NOMO-1 treated with dmso at 0.1 percent for 144 hours (cell line): ENCODE measurements around the gene FBXL19.
A peak's percentile ranks its signal among the peaks of the same experiment; 100 is the strongest.

ENCODE experiments used
- DNase-seq: peaks from one replicate; lab custom pipeline; 2025; ENCODE audit not compliant: unreplicated experiment; lab: John Stamatoyannopoulos, UW

Gene FBXL19

DNA sequence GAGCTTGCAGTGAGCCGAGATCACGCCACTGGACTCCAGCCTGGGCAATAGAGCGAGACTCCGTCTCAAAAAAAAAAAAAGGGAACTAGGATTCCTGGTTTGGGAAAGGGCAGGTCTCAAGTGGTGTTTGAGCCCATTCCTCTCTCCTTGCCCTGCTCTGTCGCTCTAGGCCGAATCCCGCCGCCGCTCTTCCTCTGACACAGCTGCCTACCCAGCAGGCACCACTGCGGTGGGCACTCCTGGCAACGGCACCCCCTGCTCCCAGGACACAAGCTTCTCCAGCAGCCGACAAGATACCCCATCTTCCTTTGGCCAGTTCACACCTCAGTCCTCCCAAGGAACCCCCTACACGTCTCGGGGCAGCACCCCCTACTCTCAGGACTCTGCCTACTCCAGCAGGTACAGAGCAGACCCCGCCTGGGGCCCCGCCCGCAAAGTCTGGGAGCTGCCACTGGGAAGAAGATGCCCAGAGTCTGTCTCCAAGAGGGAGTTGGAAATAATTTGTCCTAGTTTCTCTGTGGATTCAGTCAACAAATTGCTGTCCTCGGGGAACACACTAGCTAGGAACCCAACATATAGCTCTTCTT lies 40.6 kb downstream of the FBXL19 start:
- DNase-seq, result no peak

DNA sequence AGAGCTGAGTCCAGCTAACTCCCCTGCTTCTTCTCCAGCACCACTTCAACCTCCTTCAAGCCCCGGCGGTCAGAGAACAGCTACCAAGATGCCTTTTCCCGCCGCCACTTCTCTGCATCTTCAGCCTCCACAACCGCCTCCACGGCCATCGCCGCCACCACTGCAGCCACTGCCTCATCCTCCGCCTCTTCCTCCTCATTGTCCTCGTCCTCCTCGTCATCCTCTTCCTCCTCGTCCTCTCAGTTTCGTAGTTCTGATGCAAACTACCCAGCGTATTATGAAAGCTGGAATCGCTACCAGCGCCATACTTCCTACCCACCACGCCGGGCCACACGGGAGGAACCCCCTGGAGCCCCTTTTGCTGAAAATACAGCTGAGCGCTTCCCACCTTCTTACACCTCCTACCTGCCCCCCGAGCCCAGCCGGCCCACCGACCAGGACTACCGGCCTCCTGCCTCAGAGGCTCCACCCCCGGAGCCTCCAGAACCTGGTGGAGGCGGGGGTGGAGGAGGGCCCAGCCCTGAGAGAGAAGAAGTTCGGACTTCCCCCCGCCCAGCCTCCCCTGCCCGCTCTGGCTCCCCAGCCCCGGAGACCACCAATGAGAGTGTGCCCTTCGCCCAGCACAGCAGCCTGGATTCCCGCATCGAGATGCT lies 41.3 kb downstream of the FBXL19 start:
- DNase-seq, result no peak

DNA sequence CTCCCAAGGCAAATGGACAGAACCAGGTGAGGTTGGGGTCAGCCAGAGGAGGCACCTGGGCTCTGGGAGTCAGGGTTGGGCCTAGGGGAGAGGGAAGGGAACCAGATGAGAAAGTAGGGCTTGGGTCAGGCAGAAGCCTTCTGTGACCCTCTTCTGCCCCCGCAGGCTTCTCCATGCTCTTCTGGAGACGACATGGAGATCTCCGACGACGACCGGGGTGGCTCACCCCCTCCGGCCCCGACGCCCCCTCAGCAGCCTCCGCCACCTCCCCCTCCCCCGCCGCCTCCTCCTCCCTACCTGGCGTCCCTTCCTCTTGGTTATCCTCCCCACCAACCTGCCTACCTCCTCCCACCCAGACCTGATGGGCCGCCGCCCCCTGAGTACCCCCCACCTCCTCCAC lies 42.1 kb downstream of the FBXL19 start:
- DNase-seq, result no peak

DNA sequence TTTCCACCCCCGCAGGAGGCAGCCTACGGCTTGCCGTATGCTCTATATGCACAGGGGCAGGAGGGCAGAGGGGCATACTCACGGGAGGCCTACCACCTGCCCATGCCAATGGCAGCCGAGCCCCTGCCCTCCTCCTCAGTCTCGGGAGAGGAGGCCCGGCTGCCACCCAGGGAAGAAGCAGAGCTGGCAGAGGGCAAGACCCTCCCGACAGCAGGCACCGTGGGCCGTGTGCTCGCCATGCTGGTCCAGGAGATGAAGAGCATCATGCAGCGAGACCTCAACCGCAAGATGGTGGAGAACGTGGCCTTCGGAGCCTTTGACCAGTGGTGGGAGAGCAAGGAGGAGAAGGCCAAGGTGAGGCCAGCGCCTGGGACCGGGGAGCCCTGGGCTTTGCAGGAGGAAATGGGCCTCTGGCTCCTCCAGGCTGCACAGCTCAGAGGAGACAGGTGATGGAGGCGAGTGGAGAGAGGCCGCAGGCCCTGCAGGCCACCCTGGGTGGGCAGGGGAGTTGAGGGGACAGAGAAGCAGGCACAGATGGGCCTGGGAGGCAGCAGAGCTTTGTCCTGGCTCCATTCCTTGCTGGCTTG lies 42.8 kb downstream of the FBXL19 start:
- no peak for DNase-seq

DNA sequence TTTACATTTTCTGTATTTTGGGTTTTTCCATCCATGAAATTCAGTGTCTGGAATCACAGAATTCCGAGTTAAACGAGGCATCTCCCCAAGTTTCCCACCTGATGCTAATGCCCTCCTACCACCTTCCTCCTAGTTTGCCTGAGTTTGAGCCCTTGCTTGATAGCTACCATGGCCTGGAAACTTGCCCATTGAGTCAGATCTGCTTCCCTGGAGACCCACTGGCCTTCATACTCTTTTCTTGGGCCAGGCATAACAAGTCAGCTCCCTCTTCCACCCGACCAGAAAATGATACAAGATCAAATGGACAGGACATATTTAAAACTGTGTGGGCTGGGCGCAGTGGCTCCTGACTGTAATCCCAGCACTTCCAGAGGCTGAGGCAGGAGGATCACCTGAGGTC lies 44.4 kb downstream of the FBXL19 start:
- no peak for DNase-seq

DNA sequence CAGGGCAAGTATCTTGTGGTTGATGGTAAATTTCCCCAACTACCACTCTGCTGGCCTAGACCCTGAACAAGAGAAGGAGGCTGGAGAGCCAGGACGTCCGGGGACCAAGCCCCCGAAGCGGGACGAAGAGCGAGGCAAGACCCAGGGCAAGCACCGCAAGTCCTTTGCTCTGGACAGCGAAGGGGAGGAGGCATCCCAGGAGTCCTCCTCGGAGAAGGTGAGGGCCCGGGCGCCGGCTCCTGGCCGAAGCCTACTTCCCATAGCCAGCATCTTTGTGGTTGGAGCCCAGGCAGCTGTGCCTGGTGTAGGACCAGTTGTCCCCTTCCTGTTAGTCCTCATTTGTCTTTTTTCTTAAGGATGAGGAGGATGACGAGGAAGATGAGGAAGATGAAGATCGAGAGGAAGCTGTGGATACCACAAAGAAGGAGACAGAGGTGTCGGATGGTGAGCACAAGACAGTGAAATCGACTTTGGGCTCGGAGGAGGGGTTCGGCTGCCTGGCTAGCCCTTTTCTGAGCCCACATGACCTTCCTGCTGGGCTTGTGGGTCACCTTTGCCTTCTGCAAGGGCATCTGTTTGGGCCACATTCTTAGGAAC lies 46.0 kb downstream of the FBXL19 start:
- no peak for DNase-seq

DNA sequence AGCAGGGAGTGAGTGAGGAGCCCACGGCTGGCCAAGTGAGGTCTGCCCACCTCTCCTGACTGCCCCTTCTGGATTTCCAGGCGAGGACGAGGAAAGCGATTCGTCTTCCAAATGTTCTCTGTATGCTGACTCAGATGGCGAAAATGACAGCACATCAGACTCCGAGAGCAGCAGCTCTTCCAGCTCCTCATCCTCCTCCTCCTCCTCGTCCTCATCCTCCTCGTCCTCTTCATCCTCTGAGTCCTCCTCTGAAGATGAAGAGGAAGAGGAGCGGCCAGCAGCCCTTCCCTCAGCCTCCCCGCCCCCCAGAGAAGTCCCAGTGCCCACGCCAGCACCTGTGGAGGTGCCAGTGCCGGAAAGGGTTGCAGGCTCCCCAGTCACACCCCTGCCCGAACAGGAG lies 47.9 kb downstream of the FBXL19 start:
- no peak for DNase-seq

DNA sequence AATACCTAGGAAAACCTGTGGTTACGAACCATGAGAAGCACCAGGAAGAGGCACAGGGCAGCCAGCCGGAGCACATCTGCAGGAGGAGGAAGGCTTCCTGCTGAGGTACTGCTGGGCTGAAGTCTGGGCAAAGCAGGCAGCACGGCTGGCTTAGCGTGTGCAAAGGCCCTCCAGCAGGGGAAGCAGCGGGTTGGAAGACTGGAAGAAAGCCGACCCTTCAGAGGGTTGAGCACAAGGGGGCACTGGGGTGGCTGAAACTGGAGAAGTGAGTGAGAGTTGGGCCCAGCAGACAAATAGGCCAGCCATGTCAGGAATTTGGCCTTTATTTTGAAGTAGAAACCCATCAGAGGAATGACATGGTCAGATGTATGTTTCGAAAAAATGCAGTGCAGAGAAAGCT lies 49.5 kb downstream of the FBXL19 start:
- no peak for DNase-seq

DNA sequence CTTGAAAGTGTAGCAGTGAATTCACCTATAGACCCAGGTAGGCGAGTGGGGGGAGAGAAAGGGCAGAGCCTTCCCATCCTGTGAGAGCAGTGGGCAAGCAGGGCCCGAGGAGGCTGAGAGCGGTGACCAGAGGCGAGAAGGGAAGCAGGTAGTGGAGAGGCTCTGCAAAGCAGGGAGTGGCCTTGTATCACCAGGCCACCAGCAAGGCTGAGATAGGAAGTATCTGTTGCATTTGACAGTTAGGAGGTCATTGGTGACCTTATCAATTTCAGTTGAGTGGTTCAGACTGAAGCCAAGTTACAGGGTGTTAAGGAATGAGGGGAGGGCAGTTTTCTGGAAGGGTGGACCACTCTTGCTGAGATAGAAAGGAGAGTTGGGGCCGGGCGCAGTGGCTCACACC lies 51.0 kb downstream of the FBXL19 start:
- no peak for DNase-seq

DNA sequence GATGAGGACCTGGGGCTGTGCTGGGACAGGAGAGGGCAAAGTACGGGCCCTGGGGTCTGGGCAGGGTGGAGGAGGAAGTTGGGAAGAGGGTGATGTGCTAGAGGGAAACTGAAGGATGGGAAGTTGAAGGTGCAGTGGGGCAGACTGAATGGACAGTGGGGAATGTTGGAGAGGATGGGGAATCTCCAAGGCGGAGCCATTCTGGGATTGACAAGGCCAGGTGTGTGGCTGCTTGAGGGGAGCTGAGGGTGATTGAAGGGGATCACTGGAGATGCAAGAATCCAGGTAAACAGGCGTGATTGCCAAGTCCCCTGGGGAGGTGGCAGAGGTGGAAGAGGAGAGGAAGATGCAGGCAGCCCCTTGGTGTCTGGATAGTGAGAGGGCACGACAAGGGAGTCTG lies 53.1 kb downstream of the FBXL19 start:
- DNase-seq, result no peak

DNA sequence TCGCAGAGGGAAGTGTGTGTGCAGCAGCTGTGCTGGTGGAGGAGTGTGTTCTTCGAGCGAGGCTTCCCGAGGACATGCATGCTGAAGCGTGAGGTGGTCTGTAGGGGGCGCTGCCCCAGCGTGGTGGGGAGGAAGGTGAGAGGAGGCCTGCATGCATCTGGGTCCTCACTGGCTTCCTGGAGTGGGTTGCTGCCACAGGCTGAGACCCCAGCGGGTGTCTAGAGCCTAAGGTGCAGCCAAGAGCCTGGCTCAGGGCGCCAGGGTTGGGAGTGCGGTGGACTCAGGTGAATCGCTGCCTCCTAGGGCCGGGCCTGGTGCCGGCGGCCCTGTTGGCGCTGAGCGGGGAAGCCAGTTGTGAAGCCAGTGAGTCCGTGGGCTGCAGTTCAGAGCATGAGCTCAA lies 54.1 kb downstream of the FBXL19 start:
- DNase-seq, result no peak

DNA sequence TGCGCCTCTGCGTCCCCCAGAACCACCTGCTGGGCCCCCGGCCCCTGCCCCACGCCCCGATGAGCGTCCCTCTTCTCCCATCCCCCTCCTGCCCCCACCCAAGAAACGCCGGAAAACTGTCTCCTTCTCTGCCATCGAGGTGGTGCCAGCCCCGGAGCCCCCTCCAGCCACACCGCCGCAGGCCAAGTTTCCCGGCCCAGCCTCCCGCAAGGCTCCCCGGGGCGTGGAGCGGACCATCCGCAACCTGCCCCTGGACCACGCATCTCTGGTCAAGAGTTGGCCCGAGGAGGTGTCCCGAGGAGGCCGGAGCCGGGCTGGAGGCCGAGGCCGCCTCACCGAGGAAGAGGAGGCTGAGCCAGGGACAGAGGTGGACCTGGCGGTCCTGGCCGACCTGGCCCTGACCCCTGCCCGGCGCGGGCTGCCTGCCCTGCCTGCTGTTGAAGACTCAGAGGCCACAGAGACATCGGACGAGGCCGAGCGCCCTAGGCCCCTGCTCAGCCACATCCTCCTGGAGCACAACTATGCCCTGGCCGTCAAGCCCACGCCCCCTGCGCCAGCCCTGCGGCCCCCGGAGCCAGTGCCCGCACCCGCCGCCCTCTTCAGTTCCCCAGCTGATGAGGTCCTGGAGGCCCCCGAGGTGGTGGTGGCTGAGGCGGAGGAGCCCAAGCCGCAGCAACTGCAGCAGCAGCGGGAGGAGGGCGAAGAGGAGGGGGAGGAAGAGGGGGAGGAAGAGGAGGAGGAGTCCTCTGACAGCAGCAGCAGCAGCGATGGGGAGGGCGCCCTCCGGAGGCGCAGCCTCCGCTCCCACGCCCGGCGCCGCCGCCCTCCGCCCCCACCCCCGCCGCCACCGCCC lies 56.0 kb downstream of the FBXL19 start:
- no peak for DNase-seq

DNA sequence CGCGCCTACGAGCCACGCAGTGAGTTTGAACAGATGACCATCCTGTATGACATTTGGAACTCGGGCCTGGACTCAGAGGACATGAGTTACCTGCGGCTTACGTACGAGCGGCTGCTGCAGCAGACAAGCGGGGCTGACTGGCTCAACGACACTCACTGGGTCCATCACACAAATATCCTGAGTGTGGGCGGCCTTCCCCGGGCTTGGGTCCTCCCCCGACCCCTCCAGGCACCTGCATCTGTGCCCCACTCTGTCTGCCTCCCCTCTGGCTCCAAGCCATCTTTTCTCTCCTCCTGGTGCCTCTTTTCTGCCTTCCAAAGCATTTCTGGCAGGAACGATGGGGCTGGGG lies 56.6 kb downstream of the FBXL19 start:
- DNase-seq, result no peak

DNA sequence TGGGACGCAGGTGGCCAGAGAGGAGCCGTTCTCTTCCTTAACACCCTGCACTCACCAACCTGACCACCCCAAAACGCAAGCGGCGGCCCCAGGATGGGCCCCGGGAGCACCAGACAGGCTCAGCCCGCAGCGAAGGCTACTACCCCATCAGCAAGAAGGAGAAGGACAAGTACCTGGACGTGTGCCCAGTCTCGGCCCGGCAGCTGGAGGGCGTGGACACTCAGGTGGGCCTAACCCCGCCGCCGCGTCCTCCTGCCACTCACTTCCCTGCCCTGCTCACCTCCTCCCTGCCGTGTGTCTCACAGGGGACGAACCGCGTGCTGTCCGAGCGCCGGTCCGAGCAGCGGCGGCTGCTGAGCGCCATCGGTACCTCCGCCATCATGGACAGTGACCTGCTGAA lies 57.1 kb downstream of the FBXL19 start:
- no peak for DNase-seq

DNA sequence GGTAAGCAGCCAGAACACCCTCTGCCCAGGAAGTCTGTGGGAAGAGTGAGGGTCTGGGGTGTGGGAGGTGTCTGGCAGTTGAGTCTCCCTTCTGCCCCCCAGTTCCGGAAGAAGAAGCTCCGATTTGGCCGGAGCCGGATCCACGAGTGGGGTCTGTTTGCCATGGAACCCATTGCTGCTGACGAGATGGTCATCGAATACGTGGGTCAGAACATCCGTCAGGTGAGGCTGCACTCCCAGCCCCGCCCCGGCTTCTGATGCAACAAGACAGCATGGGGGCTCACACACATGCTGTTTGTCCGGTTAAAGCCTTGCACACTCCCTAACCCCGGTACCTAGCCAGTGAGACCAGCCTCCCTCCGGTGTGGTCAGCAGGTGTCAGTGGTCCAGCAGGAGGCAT lies 57.6 kb downstream of the FBXL19 start:
- DNase-seq, result no peak

DNA sequence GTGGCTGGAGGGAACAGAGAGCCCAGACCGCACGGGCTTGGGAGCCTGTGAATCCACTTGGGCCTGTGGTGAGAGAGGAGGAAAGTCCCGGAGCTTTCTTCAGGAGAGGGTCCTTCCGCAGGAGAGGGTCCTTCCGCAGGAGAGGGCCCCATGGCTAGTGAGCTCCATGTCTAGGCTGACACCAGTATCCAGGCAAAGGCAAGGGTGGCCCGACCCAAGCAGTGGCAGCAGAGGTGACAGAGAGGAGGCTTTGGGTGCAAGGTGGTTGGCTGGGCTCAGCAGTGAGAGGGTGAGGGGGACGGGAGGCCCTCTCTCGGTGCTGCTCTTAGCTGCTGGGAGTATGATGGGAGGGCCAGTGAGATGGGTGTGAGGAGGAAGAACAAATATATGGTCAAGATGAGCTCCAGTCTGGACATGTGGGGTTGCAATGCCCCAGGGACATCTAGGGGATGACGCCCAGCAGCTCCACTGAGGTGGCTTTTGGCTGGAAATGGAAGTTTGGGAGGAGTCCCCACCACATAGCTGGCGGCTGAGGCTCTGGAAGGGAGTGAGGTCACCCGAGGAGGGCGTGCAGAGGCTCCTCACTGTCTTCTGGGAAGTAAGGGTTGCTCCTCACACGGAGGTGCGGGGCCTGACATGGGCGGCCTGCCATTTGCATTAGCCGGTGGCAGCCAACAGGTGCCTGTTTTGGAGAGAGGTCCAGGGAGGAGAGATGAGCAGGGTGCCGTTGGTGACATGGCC lies 59.3 kb downstream of the FBXL19 start:
- DNase-seq, result no peak

DNA sequence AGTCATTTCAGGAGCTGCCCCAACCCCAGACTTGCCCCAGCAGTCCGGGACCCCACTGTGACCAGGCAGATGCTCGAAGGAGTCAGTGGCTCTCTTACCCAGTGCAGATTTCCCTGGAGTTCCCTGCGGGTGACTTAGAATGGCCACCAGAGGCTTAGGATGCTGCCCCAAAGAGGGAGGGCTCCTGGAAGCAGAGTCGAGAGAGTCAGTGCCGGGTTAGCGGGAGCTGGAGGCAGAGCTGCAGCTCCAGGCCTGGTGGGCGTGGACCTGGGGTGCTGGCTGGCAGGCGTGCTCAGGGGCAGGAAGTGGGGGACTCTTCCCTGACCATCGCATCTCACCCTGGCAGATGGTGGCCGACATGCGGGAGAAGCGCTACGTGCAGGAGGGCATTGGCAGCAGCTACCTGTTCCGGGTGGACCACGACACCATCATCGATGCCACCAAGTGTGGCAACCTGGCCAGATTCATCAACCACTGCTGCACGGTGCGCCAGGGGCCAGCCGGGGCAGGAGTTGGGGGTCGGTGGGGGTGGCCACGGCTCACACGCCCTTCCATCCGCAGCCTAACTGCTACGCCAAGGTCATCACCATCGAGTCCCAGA lies 60.0 kb downstream of the FBXL19 start:
- DNase-seq, result no peak

DNA sequence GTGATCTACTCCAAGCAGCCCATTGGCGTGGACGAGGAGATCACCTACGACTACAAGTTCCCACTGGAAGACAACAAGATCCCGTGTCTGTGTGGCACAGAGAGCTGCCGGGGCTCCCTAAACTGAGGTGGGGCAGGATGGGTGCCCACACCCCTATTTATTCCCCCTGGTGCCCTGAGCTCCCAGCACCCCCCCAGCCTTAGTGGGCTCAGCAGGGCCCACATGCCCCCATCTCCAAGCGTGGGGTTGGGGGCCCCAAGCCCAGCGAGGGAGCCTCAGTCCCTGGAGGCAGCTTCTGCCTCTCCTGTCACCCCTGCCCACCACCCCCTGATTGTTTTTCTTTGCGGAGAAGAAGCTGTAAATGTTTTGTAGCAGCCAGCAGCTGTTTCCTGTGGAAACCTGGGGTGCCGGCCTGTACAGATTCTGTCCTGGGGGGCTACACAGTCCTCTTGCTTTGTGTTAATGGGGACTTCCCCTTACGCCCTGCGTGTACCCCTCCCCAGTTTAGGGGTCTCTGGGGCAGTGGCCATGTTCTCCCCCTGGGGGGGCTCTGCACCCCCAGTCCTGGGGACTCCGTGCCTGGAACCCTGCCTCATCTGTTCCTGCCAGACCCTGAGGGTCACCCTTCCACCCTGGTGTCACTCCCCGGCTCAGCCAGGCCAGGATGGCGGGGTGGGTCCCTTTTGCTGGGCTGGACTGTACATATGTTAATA lies 60.7 kb downstream of the FBXL19 start:
- DNase-seq, result no peak

DNA sequence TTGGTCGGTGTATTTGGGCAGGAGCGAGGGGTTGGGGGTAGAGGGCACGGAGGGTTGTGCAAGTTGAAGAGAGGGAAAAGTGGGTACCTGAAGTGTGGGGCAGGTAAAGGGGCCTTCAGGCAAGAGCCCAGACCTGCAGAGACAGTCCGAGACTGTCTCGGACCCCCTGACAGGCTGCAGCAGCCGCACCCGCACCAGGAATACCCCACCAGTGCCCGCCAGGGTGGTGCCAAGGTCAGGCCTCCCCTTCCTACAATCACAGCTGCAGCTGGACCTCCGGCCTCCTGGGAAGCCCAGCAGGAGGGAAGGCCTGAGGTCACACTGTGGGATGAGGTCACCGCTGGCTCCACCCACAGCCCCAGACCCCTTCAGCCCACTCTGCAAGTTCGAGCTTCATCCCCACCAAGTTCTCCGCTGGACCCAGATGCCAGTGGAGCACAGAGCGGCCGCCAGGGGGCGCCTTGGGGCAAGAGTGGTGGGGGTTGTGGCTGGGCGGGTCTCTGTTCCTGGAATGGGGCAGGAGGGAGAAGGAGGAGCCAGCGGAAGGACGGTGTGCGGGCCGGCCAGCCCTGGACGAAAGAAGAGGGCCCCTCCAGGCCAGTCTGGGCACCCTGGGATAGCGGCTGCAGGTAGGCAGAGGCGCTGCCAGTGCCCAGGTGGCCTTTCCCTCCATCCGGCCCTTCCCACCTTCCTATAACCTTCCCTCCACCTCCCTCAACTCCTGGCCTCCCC lies 61.5 kb downstream of the FBXL19 start, which contains the start of gene HSD3B7:
HSD3B7 (plus strand) TSS at position 539 of the 732 bp plus-strand sequence. CDS start 452 bp downstream, outside the sequence.
- peak; percentile 49 for DNase-seq
